ENCODE results near the gene ST6GALNAC4.

ST6GALNAC4 gene

DNA sequence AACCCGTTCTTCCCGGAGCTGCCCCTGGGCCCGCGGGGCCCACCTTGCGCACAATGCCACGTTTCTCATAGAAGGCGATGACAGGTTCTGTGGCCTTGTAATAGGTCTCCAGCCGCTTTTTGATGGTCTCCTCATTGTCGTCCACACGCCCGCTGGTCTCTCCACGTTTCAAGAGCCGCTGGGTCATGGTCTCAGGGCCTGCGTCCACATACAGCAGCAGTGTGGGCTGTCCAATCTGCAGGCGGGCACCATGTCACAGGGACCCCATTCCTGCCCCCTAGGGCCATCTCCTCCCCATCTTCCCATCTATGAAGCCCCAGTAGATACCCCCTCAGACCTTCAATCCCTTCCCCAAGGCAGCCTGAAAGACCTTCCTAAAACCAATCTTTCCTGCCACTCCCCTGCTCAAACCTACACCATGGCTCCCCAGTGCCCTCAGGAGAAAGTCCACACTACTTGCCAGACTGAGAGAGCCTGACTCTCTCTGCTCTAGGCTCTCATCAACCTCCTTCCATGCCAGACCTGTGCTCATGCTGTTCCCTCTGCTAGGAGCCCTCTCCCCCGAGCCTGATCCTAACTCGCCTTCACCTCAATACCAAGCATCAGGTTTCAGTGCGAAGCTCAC is 48.5 kb downstream of the ST6GALNAC4 start:
- peaks cover 4% of the 10 kb centered on the region; the same call in 1 of the 2 replicates for H3K36me3 ChIP-seq (ENCODE audit: low read depth)
- no peak overlapping the region for H3K4me3 ChIP-seq (ENCODE audit: severe bottlenecking)
- H3K27ac ChIP-seq (ENCODE audit: poor library complexity, severe bottlenecking) = no peak overlapping the region
- no peak for DNase-seq (ENCODE audit: low spot score)
- H3K9me3 ChIP-seq (ENCODE audit: severe bottlenecking) = no peaks in the 10 kb centered on the region
- ATAC-seq (ENCODE audit: low read depth) = no peak
- TF ChIP-seq, protein P1, sequence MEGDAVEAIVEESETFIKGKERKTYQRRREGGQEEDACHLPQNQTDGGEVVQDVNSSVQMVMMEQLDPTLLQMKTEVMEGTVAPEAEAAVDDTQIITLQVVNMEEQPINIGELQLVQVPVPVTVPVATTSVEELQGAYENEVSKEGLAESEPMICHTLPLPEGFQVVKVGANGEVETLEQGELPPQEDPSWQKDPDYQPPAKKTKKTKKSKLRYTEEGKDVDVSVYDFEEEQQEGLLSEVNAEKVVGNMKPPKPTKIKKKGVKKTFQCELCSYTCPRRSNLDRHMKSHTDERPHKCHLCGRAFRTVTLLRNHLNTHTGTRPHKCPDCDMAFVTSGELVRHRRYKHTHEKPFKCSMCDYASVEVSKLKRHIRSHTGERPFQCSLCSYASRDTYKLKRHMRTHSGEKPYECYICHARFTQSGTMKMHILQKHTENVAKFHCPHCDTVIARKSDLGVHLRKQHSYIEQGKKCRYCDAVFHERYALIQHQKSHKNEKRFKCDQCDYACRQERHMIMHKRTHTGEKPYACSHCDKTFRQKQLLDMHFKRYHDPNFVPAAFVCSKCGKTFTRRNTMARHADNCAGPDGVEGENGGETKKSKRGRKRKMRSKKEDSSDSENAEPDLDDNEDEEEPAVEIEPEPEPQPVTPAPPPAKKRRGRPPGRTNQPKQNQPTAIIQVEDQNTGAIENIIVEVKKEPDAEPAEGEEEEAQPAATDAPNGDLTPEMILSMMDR (IDR thresholded peaks at IDR 0.05; ENCODE audit: poor library complexity, severe bottlenecking) = no peak
- H3K27me3 ChIP-seq (ENCODE audit: insufficient read depth, poor library complexity, severe bottlenecking) = no peaks in the 10 kb centered on the region
- H3K4me1 ChIP-seq (ENCODE audit: insufficient read depth, poor library complexity, severe bottlenecking) = no peaks in the 10 kb centered on the region

- H3K36me3 ChIP-seq (ENCODE audit: low read depth) = peaks cover 4% of the 10 kb centered on the region; the same call in 1 of the 2 replicates
- TF ChIP-seq, protein P1 (IDR thresholded peaks at IDR 0.05; ENCODE audit: poor library complexity, severe bottlenecking) = no peak
These were observed 49.2 kb downstream of the ST6GALNAC4 start for GRCh38 chr9:127867356-127868277.

GRCh38 chr9:127866535-127866934 is 50.3 kb downstream of the ST6GALNAC4 start:
- H3K4me1 ChIP-seq (ENCODE audit: insufficient read depth, poor library complexity, severe bottlenecking) = no peaks in the 10 kb centered on the region

More at GRCh38 chr9:127867356-127868277, 49.2 kb downstream of the ST6GALNAC4 start:
- DNase-seq (ENCODE audit: low spot score) (no peak), ATAC-seq (ENCODE audit: low read depth) (no peak)
- no peak overlapping the region for H3K4me3 ChIP-seq (ENCODE audit: severe bottlenecking)
- no peaks in the 10 kb centered on the region for H3K4me1 ChIP-seq (ENCODE audit: insufficient read depth, poor library complexity, severe bottlenecking)
- no peak overlapping the region for H3K27ac ChIP-seq (ENCODE audit: poor library complexity, severe bottlenecking)
- no peaks in the 10 kb centered on the region for H3K27me3 ChIP-seq (ENCODE audit: insufficient read depth, poor library complexity, severe bottlenecking)
- H3K9me3 ChIP-seq (ENCODE audit: severe bottlenecking) = no peaks in the 10 kb centered on the region

GRCh38 chr9:127865645-127866464 is 51.0 kb downstream of the ST6GALNAC4 start:
- Histone ChIP-seq H3K4me3 (ENCODE audit: severe bottlenecking) (no peak overlapping the region), H3K36me3 (ENCODE audit: low read depth) (peaks cover 4% of the 10 kb centered on the region; the same call in 1 of the 2 replicates), H3K27ac (ENCODE audit: poor library complexity, severe bottlenecking) (no peak overlapping the region), H3K4me1 (ENCODE audit: insufficient read depth, poor library complexity, severe bottlenecking) (no peaks in the 10 kb centered on the region), H3K9me3 (ENCODE audit: severe bottlenecking) (no peaks in the 10 kb centered on the region), H3K27me3 (ENCODE audit: insufficient read depth, poor library complexity, severe bottlenecking) (no peaks in the 10 kb centered on the region)
- no peak for ATAC-seq (ENCODE audit: low read depth)
- TF ChIP-seq, protein P1 (IDR thresholded peaks at IDR 0.05; ENCODE audit: poor library complexity, severe bottlenecking) = no peak
- no peak for DNase-seq (ENCODE audit: low spot score)

More at GRCh38 chr9:127866535-127866934, 50.3 kb downstream of the ST6GALNAC4 start:
- Histone ChIP-seq H3K27ac (ENCODE audit: poor library complexity, severe bottlenecking) (no peak overlapping the region), H3K9me3 (ENCODE audit: severe bottlenecking) (no peaks in the 10 kb centered on the region), H3K4me3 (ENCODE audit: severe bottlenecking) (no peak overlapping the region), H3K36me3 (ENCODE audit: low read depth) (peaks cover 4% of the 10 kb centered on the region; the same call in 1 of the 2 replicates), H3K27me3 (ENCODE audit: insufficient read depth, poor library complexity, severe bottlenecking) (no peaks in the 10 kb centered on the region)
- TF ChIP-seq, protein P1 (IDR thresholded peaks at IDR 0.05; ENCODE audit: poor library complexity, severe bottlenecking) = no peak
- ATAC-seq (ENCODE audit: low read depth) = no peak
- no peak for DNase-seq (ENCODE audit: low spot score)

Data from RWPE2 (cell line).